Measurements from ENCODE around the gene CORIN.

The CORIN gene

GRCh38 chr4:47876784-47877546, 39.1 kb upstream of the CORIN start:
- Histone ChIP-seq H3K9me3 (ENCODE audit: insufficient read depth, low read length) (no peaks in the 10 kb centered on the region), H2AFZ (ENCODE audit: low read depth, low read length, severe bottlenecking) (no peak overlapping the region), H3K9me2 (replicated peaks; ENCODE audit: insufficient read depth, low read length) (no peaks in the 10 kb centered on the region), H4K20me1 (ENCODE audit: low read depth, low read length) (no peaks in the 10 kb centered on the region), H3K4me2 (ENCODE audit: low read depth, low read length, poor library complexity, severe bottlenecking) (no peak overlapping the region), H3K27ac (ENCODE audit: low read depth, low read length) (no peak overlapping the region), H3F3A (ENCODE audit: insufficient read depth) (no peaks in the 10 kb centered on the region), H3K4me3 (ENCODE audit: insufficient read depth, low read length, poor library complexity, severe bottlenecking) (no peak overlapping the region), H3K9ac (ENCODE audit: low read length) (no peak overlapping the region), H3K79me2 (ENCODE audit: insufficient read depth, low read length) (no peaks in the 10 kb centered on the region), H3K27me3 (ENCODE audit: low read length) (no peaks in the 10 kb centered on the region), H3K36me3 (ENCODE audit: low read length) (peaks cover 63% of the 10 kb centered on the region)
- TF ChIP-seq CTCF (IDR thresholded peaks at IDR 0.05; ENCODE audit: insufficient read depth, low read length, poor library complexity, severe bottlenecking) (no peak), EZH2phosphoT487 (conservative IDR thresholded peaks at IDR 0.05; ENCODE audit: low read length) (no peak)

GRCh38 chr4:47876310-47876709, 38.4 kb upstream of the CORIN start:
- Histone ChIP-seq H3K36me3 (ENCODE audit: low read length) (peaks cover 65% of the 10 kb centered on the region), H3K79me2 (ENCODE audit: insufficient read depth, low read length) (no peaks in the 10 kb centered on the region), H3K27ac (ENCODE audit: low read depth, low read length) (no peak overlapping the region)

GRCh38 chr4:47873877-47874541, 36.1 kb upstream of the CORIN start:
- peaks cover 68% of the 10 kb centered on the region for H3K36me3 ChIP-seq (ENCODE audit: low read length)
- no peak overlapping the region for H3K9ac ChIP-seq (ENCODE audit: low read length)
- no peak overlapping the region for H3K4me3 ChIP-seq (ENCODE audit: insufficient read depth, low read length, poor library complexity, severe bottlenecking)
- H3K27ac ChIP-seq (ENCODE audit: low read depth, low read length) = no peak overlapping the region
- H3F3A ChIP-seq (ENCODE audit: insufficient read depth) = peaks cover 5% of the 10 kb centered on the region; the same call in 1 of the 2 replicates
- H3K79me2 ChIP-seq (ENCODE audit: insufficient read depth, low read length) = peaks cover 2% of the 10 kb centered on the region; the same call in 1 of the 2 replicates
- H3K9me2 ChIP-seq (replicated peaks; ENCODE audit: insufficient read depth, low read length) = no peaks in the 10 kb centered on the region
- TF ChIP-seq CTCF (IDR thresholded peaks at IDR 0.05; ENCODE audit: insufficient read depth, low read length, poor library complexity, severe bottlenecking) (no peak), EZH2phosphoT487 (conservative IDR thresholded peaks at IDR 0.05; ENCODE audit: low read length) (no peak)
- no peaks in the 10 kb centered on the region for H3K9me3 ChIP-seq (ENCODE audit: insufficient read depth, low read length)
- H4K20me1 ChIP-seq (ENCODE audit: low read depth, low read length) = no peaks in the 10 kb centered on the region
- no peak overlapping the region for H2AFZ ChIP-seq (ENCODE audit: low read depth, low read length, severe bottlenecking)
- H3K4me2 ChIP-seq (ENCODE audit: low read depth, low read length, poor library complexity, severe bottlenecking) = no peak overlapping the region
- H3K27me3 ChIP-seq (ENCODE audit: low read length) = no peaks in the 10 kb centered on the region

More at GRCh38 chr4:47876310-47876709, 38.4 kb upstream of the CORIN start:
- Histone ChIP-seq H3K9me3 (ENCODE audit: insufficient read depth, low read length) (no peaks in the 10 kb centered on the region), H3K27me3 (ENCODE audit: low read length) (no peaks in the 10 kb centered on the region), H3K4me2 (ENCODE audit: low read depth, low read length, poor library complexity, severe bottlenecking) (no peak overlapping the region), H4K20me1 (ENCODE audit: low read depth, low read length) (no peaks in the 10 kb centered on the region), H3K9me2 (replicated peaks; ENCODE audit: insufficient read depth, low read length) (no peaks in the 10 kb centered on the region), H3K4me3 (ENCODE audit: insufficient read depth, low read length, poor library complexity, severe bottlenecking) (no peak overlapping the region), H2AFZ (ENCODE audit: low read depth, low read length, severe bottlenecking) (no peak overlapping the region), H3K9ac (ENCODE audit: low read length) (no peak overlapping the region), H3F3A (ENCODE audit: insufficient read depth) (no peaks in the 10 kb centered on the region)
- TF ChIP-seq CTCF (IDR thresholded peaks at IDR 0.05; ENCODE audit: insufficient read depth, low read length, poor library complexity, severe bottlenecking) = no peak
